OCI-LY3 (cell line): ENCODE results near the gene CYP24A1.

ENCODE experiments used
- H2AFZ ChIP-seq: fragments of 200-600, 300-600 bp; shearing (Covaris generic); 2 replicates; pipeline ENCODE4 v1.6.0; 2014; ENCODE audit warnings: antibody characterized with exemption, low read depth, low read length
- H3K27ac ChIP-seq: fragments of 200-600, 300-600 bp; sonication (generic); 2 replicates; pipeline ENCODE4 v1.5.1; 2014; ENCODE audit warnings: mild to moderate bottlenecking, low read length, moderate library complexity, mixed read lengths
- H3K27me3 ChIP-seq: fragments of 200-600, 300-600 bp; sonication (generic); 2 replicates; pipeline ENCODE4 v1.6.1; 2014; ENCODE audit warnings: low read depth, low read length, mixed read lengths
- H3K36me3 ChIP-seq: fragments of 200-600, 300-600 bp; sonication (generic); replicated peaks from 2 replicates; pipeline ENCODE3; 2014; ENCODE audit warnings: low read depth, low read length, mixed read lengths
- H3K4me1 ChIP-seq: fragments of 300-600, 200-600 bp; sonication (generic); 2 replicates; pipeline ENCODE4 v1.6.1; 2014; ENCODE audit warnings: low read length, mixed read lengths
- H3K4me2 ChIP-seq: fragments of 200-600, 300-600 bp; sonication (generic); 2 replicates; pipeline ENCODE4 v1.6.1; 2014; ENCODE audit warnings: low read length, mixed read lengths
- H3K4me3 ChIP-seq: fragments of 300-600, 200-600 bp; sonication (generic); 2 replicates; pipeline ENCODE4 v1.5.1; 2014; ENCODE audit warnings: antibody characterized with exemption, mild to moderate bottlenecking, low read length, moderate library complexity
- H3K79me2 ChIP-seq: fragments of 300-600, 200-600 bp; shearing (Covaris generic); 2 replicates; pipeline ENCODE4 v1.6.1; 2014; ENCODE audit warnings: mild to moderate bottlenecking, low read length, mixed read lengths
- H3K9ac ChIP-seq: fragments of 300-600, 200-600 bp; shearing (Covaris generic); 2 replicates; pipeline ENCODE4 v1.6.0; 2014; ENCODE audit warnings: mild to moderate bottlenecking, low read length, moderate library complexity
- H3K9me3 ChIP-seq: fragments of 200-600, 300-600 bp; shearing (Covaris generic); 2 replicates; pipeline ENCODE4 v1.6.1; 2014; ENCODE audit warnings: low read length, mixed read lengths; ENCODE audit not compliant: insufficient read depth
- H4K20me1 ChIP-seq: fragments of 200-600, 300-600 bp; sonication (generic); 2 replicates; pipeline ENCODE4 v1.6.1; 2016; ENCODE audit warnings: low read length, mixed read lengths; ENCODE audit not compliant: insufficient read depth
- CTCF ChIP-seq: fragments of 200-600, 300-600 bp; sonication (generic); IDR thresholded peaks from 2 replicates; pipeline ENCODE4 v1.5.1; 2014; ENCODE audit warnings: antibody characterized with exemption, low read length, low read depth
- EZH2phosphoT487 ChIP-seq: fragments of 200-600 bp; shearing (Covaris generic); IDR thresholded peaks from 2 replicates; pipeline ENCODE4 v1.6.1; 2018; ENCODE audit warnings: antibody characterized with exemption, mixed run types, low read depth

The CYP24A1 gene

GRCh38 chr20:54158226-54158625 is 15.6 kb downstream of the CYP24A1 start:
- peaks cover 24% of the 10 kb centered on the region for H3K27me3 ChIP-seq
- H3K27ac ChIP-seq, result no peak overlapping the region
- H3K4me2 ChIP-seq, result no peak overlapping the region
- H3K79me2 ChIP-seq, result no peaks in the 10 kb centered on the region
- no peaks in the 10 kb centered on the region for H3K36me3 ChIP-seq
- no peak overlapping the region for H3K9ac ChIP-seq
- no peak overlapping the region for H2AFZ ChIP-seq
- H4K20me1 ChIP-seq, result no peaks in the 10 kb centered on the region
- no peaks in the 10 kb centered on the region for H3K4me1 ChIP-seq
- no peak overlapping the region for H3K4me3 ChIP-seq
- TF ChIP-seq EZH2phosphoT487 (no peak), CTCF (no peak)
- no peaks in the 10 kb centered on the region for H3K9me3 ChIP-seq

- Histone ChIP-seq H3K9ac (no peak overlapping the region), H3K4me3 (no peak overlapping the region), H3K27ac (no peak overlapping the region), H2AFZ (no peak overlapping the region), H3K27me3 (peaks cover 24% of the 10 kb centered on the region), H3K36me3 (no peaks in the 10 kb centered on the region), H3K9me3 (no peaks in the 10 kb centered on the region), H4K20me1 (no peaks in the 10 kb centered on the region), H3K4me2 (no peak overlapping the region), H3K79me2 (no peaks in the 10 kb centered on the region), H3K4me1 (no peaks in the 10 kb centered on the region)
- no peak for TF ChIP-seq EZH2phosphoT487
- no peak for TF ChIP-seq CTCF
These were observed 16.6 kb downstream of the CYP24A1 start for GRCh38 chr20:54156981-54157835.

GRCh38 chr20:54156522-54156921 is 17.3 kb downstream of the CYP24A1 start:
- Histone ChIP-seq H3K36me3 (no peaks in the 10 kb centered on the region), H2AFZ (no peak overlapping the region), H3K4me1 (no peaks in the 10 kb centered on the region), H3K27ac (no peak overlapping the region), H4K20me1 (no peaks in the 10 kb centered on the region), H3K9ac (no peak overlapping the region), H3K4me3 (no peak overlapping the region), H3K79me2 (no peaks in the 10 kb centered on the region), H3K27me3 (peaks cover 21% of the 10 kb centered on the region), H3K9me3 (no peaks in the 10 kb centered on the region), H3K4me2 (no peak overlapping the region)
- TF ChIP-seq CTCF, result no peak
- no peak for TF ChIP-seq EZH2phosphoT487

GRCh38 chr20:54155736-54156317 is 18.0 kb downstream of the CYP24A1 start:
- Histone ChIP-seq H4K20me1 (no peaks in the 10 kb centered on the region), H2AFZ (no peak overlapping the region), H3K36me3 (no peaks in the 10 kb centered on the region), H3K27ac (no peak overlapping the region), H3K79me2 (no peaks in the 10 kb centered on the region), H3K9ac (no peak overlapping the region), H3K9me3 (no peaks in the 10 kb centered on the region), H3K4me1 (no peaks in the 10 kb centered on the region), H3K4me3 (no peak overlapping the region), H3K4me2 (no peak overlapping the region), H3K27me3 (peaks cover 18% of the 10 kb centered on the region)
- TF ChIP-seq EZH2phosphoT487, result no peak
- no peak for TF ChIP-seq CTCF
